HG02571 (cell line): ENCODE results near the gene PTPRN.
"Not testable (repeated sequence)": the region's sequence is repeated elsewhere in the genome, so short reads cannot be mapped to it uniquely, and the experiment has no call there.

ENCODE experiments used
- ATAC-seq: cut with Tn5 transposase; IDR thresholded peaks from one replicate; pipeline ENCODE4 v1.9.1; 2021; ENCODE audit warnings: mild to moderate bottlenecking, moderate library complexity; ENCODE audit not compliant: unreplicated experiment

Gene PTPRN

GRCh38 chr2:219271021-219271420, 38.2 kb downstream of the PTPRN start:
- no peak for ATAC-seq

- ATAC-seq, result no peak
Observed at GRCh38 chr2:219270055-219270372, 39.2 kb downstream of the PTPRN start.

- no peak for ATAC-seq
Observed at GRCh38 chr2:219269362-219270054, 39.7 kb downstream of the PTPRN start.

GRCh38 chr2:219268294-219268693, 40.9 kb downstream of the PTPRN start:
- no peak for ATAC-seq

GRCh38 chr2:219266886-219267285, 42.3 kb downstream of the PTPRN start:
- ATAC-seq, result no peak

GRCh38 chr2:219266232-219266631, 43.0 kb downstream of the PTPRN start:
- no peak for ATAC-seq

GRCh38 chr2:219261024-219261855, 48.0 kb downstream of the PTPRN start:
- no peak for ATAC-seq

- not testable (repeated sequence) for ATAC-seq
Observed at GRCh38 chr2:219258942-219259341, 50.3 kb downstream of the PTPRN start.

GRCh38 chr2:219254590-219255201, 54.5 kb downstream of the PTPRN start:
- peak; percentile 7 for ATAC-seq

GRCh38 chr2:219253753-219254589, 55.2 kb downstream of the PTPRN start, which contains the start of gene TUBA4A:
Gene TUBA4A, minus strand, starts transcription at chr2:219253918. Its CDS starts 60 bp downstream, at chr2:219253858.
- peak; percentile 50 for ATAC-seq

- ATAC-seq, result peak; percentile 20
Observed at GRCh38 chr2:219252900-219253752, 56.1 kb downstream of the PTPRN start, which contains the start of gene TUBA4B. Gene TUBA4B, plus strand, starts transcription at chr2:219253243. Its CDS starts 165 bp downstream, at chr2:219253408.

GRCh38 chr2:219252570-219252899, 56.7 kb downstream of the PTPRN start:
- ATAC-seq, result no peak

- no peak for ATAC-seq
Observed at GRCh38 chr2:219252084-219252483, 57.1 kb downstream of the PTPRN start.

- no peak for ATAC-seq
Observed at GRCh38 chr2:219251656-219252055, 57.5 kb downstream of the PTPRN start.

- ATAC-seq, result no peak
Observed at GRCh38 chr2:219250049-219250781, 59.0 kb downstream of the PTPRN start.

GRCh38 chr2:219249203-219249980, 59.8 kb downstream of the PTPRN start:
- no peak for ATAC-seq

GRCh38 chr2:219248845-219249202, 60.4 kb downstream of the PTPRN start:
- no peak for ATAC-seq
